Esophagus squamous epithelium (tissue), 4 donors: ENCODE results near the gene SPX.

Experiments used
- CTCF ChIP-seq, 6 experiments: fragments of 450-650 bp in 4 of 6; fragments of 200-600 bp in 2 of 6; sonication (generic) in 2 of 6; IDR thresholded peaks; one replicate each; pipeline ENCODE4 v1.5.1; 2016 to 2019; ENCODE audit warnings: antibody characterized with exemption in 6 of 6, mild to moderate bottlenecking in 4 of 6, moderate library complexity in 4 of 6
- POLR2A ChIP-seq, 4 donors: fragments of 450-650 bp; IDR thresholded peaks; one replicate each; pipeline ENCODE4 v1.6.1; 2017; ENCODE audit warnings: antibody characterized with exemption in 4 of 4, mild to moderate bottlenecking in 4 of 4, moderate library complexity in 3 of 4

GRCh38 chr12:21518451-21518850 lies 7.6 kb upstream of the SPX start:
- no peak for TF ChIP-seq CTCF (IDR thresholded peaks at IDR 0.05)
- TF ChIP-seq POLR2A (IDR thresholded peaks at IDR 0.05), result no peak
